NCI-H226 (cell line): Measurements from ENCODE around the gene SPEM2.
A peak's percentile ranks its signal among the peaks of the same experiment; 100 is the strongest.

Experiments used
- DNase-seq: peaks from one replicate; pipeline ENCODE4 v3.0.0-alpha.2; 2015

SPEM2 gene

DNA sequence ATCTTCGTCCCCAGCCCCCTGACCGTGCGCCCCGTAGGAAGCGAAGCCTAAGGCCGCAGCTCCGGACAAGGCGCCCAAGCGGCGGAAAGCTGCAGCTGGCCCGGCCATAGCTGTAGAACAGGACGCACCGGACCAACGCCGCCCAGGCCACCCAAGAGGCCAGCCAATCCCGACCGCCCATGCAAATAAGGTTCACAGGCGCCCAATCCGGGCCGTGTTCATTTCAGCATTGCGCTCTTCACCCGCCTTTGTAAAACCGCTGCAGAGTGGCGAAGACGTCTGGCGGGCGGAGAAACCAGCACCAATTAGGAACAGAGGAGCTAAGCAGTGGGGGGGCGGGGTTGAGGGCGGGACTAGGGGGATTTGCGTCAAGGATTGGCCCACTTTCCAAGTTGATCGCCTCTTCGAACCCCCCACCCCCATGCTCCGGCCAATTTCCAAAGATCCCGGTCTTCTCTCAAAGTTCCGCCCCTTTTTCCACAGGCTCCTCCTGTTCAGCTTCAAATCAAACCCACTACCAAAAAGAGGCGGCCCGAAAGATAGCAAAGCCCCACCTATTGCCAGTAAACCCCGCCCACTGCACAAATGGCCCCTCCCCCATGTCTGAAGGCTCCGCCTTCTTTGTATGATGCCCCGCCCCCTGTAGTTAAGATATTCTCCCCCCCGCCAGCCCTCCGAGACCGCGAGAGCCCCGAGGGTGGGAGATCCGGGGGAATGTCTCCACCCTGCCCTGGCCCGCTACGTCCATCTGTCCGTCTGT lies 21.3 kb upstream of the SPEM2 start, which contains the start of gene TMEM256:
TMEM256 (minus strand) TSS at position 121 of the 760 bp plus-strand sequence; CDS start at position 108, 13 bp downstream.
- DNase-seq, result peak; percentile 99

DNA sequence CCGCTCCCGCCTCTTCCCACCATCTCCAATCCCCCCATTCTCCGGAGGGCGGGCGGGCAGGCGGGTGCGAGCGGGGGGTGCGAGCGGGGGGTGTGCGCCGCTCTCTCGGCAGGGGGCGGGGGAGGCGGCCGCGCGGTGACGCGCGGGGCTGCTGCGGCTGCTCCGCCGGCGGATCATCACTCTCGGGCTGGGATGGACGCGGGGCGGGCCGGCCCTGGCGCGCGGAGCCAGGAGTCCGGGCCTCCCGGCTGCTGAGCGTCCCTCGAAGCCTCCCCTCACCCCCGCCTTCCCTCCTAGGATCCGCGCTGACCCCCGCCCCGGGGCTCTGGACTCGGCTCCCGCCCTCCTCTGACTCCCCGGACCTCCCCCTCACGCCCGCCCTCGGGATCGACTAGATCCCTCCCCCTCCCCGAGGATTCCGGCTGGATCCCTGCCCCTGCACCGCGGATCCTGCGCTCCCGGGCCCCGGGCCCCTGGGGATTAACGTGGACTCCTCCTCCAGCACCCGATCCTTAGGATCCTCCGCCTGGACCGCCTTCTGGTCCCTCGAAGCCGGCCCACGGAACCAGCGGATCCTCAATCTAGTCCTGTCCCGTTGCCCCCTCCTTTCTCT lies 20.6 kb upstream of the SPEM2 start:
- DNase-seq, result peak; percentile 79

DNA sequence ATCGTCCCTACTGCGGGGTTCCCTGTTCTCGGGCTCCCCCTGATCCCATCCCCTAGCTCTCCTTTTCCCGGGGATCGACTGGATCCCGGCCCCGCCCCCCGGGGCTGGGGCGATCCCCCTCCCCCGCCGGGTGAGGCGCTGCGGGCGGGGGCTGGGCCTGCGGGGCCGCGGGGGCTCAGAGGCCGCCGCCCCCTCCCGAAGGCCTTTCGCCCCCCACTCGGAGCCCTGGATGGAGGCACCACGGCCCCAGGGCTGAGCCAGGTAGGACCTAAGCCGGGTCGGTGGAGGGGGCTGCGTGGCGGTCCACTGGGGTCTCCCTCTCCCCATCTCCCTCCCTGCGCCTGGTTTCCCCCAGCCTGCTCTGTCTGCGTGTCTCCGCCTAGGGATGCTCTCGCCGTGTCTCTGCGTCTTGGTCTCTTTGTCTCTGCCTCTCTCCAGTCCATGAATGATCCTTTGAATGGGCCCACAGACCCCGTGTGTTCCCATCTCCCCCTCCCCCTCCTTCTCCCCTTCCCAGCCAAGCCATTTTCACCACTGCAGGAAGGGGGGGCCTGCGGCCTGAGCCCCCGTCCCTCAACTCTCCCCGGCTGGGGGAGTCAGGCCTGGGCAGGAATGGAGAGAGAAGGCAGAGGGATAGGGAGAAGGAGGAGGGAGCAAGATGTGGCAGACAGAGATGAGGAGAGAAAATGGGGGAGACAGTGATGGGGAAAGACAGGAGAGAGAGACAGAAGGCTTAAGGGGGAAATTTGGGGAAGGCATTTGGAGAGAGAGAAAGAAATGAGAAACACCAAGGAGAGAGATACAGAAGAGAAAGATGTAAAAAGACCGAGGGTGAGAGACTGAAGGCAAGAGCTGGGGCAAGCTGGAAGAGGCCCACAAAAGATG lies 19.8 kb upstream of the SPEM2 start:
- DNase-seq, result no peak

DNA sequence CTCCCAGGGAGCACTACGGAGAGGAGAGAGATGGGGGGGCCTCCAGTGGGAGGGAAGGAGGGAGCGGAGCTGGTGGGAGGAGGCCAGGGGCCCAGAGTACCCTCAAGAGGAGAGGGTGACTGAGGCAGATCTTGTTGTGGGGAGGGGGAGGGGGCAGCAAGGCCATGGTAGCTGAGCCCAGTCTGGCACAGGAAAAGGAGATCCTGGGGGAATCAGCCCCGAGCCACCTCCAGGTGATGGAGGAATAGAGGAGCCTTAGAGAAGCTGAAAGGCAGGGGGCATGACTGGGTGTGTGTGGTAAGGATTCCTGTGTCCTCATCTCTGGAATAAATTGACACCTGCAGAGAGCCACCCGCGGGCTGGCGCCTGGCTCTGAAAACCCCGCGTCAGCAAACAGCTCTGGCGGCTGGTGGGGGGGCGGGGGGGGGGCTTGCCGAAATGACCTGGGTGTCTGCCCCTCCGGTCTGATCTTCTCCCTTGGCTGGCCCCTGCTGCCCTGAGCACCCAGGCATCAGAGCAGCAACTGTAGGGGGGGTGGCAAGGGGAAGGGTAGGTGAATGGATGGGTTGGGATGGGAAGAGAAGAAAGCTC lies 19.1 kb upstream of the SPEM2 start:
- no peak for DNase-seq

DNA sequence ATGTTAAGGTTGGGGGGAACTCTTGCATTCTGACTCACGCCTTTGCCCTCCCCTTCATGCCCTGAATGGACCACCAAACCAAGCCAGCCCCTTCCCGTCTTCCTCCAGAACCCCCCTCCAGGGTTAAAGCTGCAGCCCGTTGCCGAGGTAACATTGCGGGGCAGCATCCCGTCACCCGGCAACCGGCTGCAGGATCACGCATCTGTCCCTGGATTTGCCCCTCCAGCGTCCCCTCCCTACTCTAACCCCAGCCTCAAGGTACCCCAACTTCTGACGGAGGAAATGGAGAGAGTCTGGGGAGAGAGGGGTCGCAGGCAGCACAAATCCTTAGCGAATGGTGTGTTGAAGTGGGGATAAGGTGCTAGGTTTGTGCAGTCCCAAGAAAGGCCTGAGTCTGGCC lies 18.3 kb upstream of the SPEM2 start:
- DNase-seq, result no peak

DNA sequence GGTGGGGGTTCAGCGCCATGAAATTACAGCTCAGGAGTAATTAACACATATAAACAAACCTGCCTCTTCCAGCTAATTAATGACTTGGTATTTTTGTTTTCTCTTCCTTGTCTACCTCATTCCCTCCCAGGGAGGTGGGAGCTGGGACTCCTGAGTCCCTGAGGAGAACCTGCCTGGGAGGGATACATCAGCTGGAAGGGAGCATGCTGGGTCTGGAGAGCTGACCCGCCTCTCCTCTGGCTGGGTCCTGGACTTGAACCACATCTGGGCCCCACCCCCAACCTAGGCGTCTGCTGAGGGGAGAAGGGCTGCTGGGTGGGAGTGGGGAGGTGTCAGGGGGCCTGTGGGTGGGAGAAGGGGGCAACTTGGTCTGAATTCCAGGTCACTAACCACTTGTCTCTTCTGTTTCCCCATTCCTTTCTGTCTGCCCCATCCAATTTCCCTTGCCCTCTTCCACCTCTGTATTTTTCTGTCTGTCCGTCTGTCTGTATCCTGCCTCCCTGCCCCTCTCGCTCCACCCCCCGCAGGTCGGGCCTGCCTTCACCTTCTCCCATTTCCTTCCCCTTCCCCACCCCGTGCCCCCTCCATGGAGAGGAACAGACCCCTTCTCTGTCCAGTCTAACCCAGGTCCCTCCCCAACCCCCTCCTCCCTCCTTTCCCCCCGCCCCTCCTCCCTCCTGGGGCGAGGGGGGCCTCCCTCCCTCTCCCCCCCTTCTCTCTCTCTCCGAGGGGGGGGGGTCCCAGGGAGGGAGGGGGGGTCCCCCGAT lies 17.7 kb upstream of the SPEM2 start, which contains the start of gene NLGN2:
NLGN2 (plus strand) TSS at position 361 of the 767 bp plus-strand sequence. CDS start 411 bp downstream, outside the sequence.
- DNase-seq, result no peak

DNA sequence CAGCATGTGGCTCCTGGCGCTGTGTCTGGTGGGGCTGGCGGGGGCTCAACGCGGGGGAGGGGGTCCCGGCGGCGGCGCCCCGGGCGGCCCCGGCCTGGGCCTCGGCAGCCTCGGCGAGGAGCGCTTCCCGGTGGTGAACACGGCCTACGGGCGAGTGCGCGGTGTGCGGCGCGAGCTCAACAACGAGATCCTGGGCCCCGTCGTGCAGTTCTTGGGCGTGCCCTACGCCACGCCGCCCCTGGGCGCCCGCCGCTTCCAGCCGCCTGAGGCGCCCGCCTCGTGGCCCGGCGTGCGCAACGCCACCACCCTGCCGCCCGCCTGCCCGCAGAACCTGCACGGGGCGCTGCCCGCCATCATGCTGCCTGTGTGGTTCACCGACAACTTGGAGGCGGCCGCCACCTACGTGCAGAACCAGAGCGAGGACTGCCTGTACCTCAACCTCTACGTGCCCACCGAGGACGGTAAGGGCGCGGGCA lies 17.1 kb upstream of the SPEM2 start:
- DNase-seq, result no peak

DNA sequence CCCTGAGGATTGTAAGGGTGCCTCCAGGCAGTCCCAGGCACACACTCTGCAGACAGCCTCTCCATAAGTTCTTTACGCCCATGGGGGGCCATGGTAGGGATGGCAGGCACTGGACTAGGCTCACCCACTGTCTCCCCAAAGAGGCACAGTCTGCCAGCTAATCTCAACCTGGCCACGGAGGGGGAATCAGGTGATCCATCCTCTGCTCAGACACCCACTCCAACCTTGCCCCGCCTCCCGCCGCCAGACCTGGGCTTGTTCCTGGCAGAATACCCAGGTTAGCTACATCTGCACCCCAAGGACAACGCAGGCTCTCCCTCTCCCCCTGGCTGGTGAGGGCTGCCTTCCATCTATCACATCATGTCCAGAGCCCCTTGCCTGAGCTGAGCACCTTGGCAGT lies 16.6 kb upstream of the SPEM2 start:
- no peak for DNase-seq

DNA sequence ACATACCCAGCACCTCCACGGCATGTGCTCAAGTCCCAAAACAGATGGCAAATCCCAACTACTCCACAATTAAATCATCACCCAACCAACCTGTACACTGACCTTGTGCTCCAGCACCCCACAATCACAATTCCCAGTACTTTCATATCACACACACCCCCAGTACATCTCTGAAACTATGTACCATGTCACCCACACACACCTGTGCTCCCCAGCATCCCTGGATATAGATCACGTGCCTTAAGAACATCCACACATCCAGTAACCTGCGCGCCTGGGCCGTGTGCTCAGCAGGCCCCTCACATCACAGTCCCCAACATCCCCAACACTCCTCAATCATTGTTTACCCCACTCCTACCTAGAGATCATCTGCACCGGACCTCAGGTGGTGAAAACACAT lies 15.7 kb upstream of the SPEM2 start:
- DNase-seq, result no peak

DNA sequence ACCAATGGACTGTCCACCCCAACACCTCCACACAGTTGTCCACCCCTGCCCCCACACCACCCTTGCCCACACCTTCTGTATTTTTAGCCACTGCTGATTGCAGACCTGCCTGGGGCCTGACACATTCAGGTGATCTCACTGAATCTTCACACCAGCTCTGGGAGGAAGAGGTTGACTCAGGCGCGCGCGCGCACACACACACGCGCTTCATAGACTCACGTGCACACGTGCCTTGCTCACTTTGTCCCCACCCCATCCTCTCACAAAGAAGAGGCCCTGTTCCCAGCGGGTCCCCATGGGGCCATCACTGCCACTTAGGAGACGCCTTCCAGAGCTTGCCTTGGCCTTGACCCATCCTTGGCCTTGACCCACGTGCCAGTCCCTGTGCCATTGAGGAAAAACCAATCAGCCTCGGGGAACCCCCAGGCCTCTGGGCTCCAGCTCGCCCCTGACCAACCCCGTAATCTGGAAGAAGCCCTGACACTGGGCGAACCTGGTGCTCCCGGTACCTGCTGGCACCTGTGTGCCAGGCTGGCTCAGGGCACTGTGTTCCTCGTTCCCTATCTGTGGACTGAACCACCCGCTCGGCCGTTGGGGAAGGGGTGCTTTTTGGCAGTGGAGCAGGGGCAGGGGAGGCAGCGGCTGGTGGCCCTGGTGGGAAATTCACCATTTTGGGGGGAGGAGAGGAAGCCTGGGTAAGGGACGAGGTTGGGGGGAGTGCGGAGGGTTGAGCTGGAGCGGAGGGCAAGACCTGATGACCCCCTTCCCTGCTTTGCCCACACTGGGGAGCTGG lies 14.6 kb upstream of the SPEM2 start:
- no peak for DNase-seq

DNA sequence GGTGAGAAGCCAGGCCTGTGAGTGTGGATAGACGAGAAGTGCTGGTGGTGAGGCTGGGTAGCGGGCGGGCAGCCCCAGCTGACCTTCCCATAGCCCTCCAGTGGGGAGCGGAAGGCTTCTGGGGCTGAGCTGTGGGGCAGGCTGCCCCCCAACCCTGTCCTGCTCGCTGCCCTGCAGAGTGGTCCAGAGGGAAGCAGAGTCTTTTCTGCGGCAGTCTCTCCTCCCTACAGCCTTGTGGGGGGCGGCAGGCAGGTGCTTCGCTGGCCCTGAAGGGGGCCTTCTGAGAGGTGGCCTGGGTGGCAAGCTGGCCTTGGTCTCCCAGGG lies 14.0 kb upstream of the SPEM2 start:
- DNase-seq, result no peak

DNA sequence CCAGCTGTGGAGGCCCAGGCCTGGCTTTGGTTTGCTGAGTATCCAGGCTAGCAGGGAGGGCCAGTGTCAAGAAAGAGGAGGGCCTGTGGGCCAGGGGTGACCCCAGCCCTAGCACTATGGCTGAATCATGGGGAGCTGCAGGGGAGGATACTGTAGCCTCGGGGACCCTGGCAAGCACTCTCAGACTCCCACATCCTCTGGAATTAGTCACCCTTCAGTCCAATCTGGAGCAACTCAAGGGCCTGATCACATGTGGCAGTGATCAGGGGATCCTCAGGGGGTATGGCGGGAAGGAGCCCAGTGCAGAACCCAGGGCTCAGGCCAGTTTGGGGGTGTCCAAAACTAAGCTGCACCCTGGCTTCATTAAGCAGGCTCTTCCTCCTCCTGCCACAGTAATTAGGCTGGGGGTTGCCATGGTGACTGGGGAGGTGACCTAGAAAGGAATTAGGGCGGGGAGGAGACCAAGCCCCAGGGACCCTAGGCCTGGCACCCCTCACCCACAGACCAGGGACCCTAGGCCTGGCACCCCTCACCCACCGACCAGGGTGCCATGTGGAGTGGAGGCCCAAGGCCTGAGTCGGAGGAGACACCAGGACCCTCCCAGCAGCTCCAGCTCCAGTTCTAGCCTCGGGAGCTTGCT lies 11.9 kb upstream of the SPEM2 start:
- peak; percentile 54 for DNase-seq

DNA sequence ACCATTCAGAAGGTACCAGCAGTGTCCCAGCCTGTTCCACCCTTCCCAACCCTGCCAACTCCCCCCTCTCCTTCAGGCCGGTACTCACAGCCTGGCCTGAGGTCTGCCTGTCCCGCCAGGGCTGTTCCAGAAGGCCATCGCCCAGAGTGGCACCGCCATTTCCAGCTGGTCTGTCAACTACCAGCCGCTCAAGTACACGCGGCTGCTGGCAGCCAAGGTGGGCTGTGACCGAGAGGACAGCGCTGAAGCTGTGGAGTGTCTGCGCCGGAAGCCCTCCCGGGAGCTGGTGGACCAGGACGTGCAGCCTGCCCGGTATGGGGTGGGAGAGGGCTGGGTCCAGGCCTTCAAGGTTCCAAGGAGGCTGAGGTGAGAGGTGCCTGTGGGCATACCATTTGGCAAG lies 10.6 kb upstream of the SPEM2 start:
- no peak for DNase-seq

DNA sequence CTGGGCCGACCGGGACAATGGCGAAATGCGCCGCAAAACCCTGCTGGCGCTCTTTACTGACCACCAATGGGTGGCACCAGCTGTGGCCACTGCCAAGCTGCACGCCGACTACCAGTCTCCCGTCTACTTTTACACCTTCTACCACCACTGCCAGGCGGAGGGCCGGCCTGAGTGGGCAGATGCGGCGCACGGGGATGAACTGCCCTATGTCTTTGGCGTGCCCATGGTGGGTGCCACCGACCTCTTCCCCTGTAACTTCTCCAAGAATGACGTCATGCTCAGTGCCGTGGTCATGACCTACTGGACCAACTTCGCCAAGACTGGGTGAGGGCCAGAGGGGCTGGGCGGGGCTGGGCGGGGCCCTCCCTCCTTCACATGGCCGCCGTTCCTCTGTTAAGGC lies 9.6 kb upstream of the SPEM2 start:
- no peak for DNase-seq

DNA sequence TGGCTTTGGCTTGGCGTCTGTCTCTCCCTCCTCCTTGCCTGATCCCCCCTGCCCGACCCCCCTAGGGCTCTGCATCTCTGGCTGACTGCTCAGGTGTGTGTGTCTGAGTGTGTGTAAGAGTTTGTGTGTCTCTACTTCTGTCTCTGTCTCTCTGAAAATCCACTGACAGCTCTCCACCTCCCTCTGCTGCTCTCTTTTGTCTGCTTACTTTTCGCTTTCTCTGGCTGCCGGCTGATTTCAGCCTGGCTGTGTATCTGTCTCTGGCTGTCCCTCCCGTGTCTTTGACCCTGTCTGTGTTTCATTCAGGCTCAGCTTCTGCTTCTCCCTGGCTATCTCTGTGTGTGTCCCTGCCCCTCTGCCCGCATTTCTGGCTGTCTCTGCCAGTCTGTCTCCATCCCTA lies 9.1 kb upstream of the SPEM2 start:
- no peak for DNase-seq

DNA sequence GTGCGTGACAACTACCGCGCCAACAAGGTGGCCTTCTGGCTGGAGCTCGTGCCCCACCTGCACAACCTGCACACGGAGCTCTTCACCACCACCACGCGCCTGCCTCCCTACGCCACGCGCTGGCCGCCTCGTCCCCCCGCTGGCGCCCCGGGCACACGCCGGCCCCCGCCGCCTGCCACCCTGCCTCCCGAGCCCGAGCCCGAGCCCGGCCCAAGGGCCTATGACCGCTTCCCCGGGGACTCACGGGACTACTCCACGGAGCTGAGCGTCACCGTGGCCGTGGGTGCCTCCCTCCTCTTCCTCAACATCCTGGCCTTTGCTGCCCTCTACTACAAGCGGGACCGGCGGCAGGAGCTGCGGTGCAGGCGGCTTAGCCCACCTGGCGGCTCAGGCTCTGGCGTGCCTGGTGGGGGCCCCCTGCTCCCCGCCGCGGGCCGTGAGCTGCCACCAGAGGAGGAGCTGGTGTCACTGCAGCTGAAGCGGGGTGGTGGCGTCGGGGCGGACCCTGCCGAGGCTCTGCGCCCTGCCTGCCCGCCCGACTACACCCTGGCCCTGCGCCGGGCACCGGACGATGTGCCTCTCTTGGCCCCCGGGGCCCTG lies 8.3 kb upstream of the SPEM2 start:
- DNase-seq, result no peak

DNA sequence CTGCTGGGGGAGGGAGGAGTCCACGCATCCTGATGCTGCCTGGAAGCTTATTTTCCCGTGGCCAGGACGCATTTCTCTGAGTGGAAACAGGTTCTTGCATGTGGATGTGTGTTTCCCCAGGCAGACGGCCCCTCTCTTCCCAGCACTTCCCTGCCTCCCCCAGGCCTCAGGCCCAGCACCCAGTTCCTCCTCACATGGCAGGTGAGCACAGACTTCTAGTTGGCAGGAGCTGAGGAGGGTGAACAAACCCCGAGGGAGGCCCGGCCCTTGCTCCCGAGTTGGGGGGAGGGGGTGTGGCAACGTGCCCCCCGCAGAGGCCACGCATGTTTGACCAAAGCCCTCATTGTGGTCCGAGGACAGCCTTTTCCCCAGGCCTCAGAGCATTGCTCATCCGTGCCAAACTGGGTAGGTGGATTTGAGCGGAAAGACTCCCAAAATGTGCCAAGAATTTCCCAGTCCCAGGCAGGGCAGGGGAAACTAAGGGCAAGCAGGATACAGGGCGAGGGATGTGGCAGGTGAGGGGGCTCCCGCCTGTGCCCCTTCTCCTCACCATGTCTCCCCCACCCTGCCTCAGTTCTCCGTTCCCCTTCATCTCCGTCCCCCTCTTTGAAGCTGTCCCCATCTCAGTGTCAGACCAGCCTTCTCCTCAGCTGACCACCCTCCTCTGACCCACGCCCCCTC lies 6.8 kb upstream of the SPEM2 start:
- no peak for DNase-seq

DNA sequence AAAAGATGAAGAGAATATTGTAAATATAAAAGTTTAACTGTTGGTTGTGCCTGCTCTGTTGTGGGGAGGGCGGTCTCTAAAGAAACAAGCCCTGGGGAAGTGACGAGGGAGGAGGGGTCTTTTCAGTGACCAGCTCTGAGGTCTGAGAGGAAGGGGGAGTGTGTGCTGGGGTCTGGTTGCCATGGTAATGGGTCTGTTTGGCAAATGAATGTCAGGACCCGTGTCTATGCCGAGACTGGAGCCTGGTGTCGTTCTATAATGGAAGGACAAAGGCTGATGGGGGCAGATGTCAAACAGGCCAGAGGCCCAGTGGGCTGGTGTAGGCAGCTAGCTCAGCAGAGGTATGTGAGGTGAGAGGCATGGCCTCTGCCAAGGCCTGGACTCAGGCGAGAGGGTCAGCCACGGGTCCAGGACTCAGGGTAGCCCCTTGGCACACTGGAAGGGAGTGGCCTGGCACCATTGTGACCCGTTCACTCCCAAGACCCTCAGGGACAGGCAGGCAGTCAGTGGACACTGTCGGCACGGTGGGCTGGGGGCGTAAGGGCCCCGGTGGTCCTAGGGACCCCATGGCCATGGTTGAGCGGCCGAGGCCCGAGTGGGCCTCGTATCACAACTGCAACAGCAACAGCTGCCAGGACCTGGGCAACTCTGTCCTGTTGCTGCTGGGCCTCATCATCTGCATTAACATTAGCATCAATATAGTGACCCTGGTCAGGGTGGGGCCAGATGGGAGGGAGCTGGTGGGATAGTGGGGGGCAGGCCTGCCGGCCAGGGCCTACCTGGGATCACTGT lies 5.4 kb upstream of the SPEM2 start, which contains the start of gene SPEM1:
SPEM1 (plus strand) TSS at position 506 of the 792 bp plus-strand sequence; CDS start at position 567, 61 bp downstream.
- DNase-seq, result no peak

DNA sequence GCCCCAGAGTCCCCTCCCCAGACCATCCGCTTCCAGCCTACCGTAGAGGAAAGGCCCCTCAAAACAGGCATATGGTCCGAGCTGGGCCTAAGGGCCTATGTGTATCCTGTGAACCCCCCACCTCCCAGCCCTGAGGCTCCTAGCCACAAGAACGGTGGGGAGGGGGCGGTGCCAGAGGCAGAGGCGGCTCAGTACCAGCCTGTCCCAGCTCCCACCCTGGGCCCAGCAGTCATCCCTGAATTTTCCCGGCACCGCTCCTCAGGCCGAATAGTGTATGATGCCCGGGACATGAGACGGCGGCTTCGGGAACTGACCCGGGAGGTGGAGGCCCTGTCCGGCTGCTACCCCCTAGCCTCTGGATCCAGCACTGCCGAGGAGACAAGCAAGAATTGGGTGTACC lies 4.2 kb upstream of the SPEM2 start:
- DNase-seq, result no peak
